IMR-90 (cell line): Measurements from ENCODE around the gene RBP4. TPM values are rescaled to one million over a fixed set of nuclear protein-coding genes. Genes with fewer than 3 reads are reported as not detected.

Source experiments
- ATAC-seq: fragments of 200-7000 bp; cut with Tn5 transposase; 2 replicates; pipeline ENCODE4 v1.9.1; 2020; ENCODE audit warnings: low read depth, mild to moderate bottlenecking, moderate library complexity
- BruUV-seq: library from RNA; stranded (reverse); fragments of 400-500 nt; replicated peaks from 2 replicates; lab custom pipeline; 2021; lab: Mats Ljungman, UMichigan
- CTCF ChIA-PET: fragments of 300-600 bp; formaldehyde crosslinking; extraction: SDS; loops from one replicate; lab custom pipeline; 2021; ENCODE audit warnings: antibody characterized with exemption; lab: Yijun Ruan, JAX
- POLR2A ChIA-PET: fragments of 300-600 bp; sonication (Branson Sonifier 250); formaldehyde crosslinking; loops from one replicate; lab custom pipeline; 2022; ENCODE audit warnings: antibody characterized with exemption; ENCODE audit not compliant: unreplicated experiment; lab: Charles Lee
- DNase-seq: peaks from one replicate; pipeline ENCODE4 v3.0.0; 2013
- H2AFZ ChIP-seq: replicated peaks from 2 replicates; pipeline ENCODE3; 2013; ENCODE audit warnings: low read length, mild to moderate bottlenecking; ENCODE audit not compliant: poor library complexity
- H2AK5ac ChIP-seq: 2 replicates; pipeline ENCODE4 v1.6.1; 2013; ENCODE audit warnings: low read depth, low read length, inconsistent platforms
- H2AK9ac ChIP-seq: replicated peaks from 2 replicates; pipeline ENCODE3; 2013; ENCODE audit warnings: mild to moderate bottlenecking, low read depth, low read length, moderate library complexity; ENCODE audit not compliant: poor library complexity
- H2BK120ac ChIP-seq: 2 replicates; pipeline ENCODE4 v1.6.1; 2013; ENCODE audit warnings: low read depth, low read length, inconsistent platforms
- H2BK15ac ChIP-seq: 3 replicates; pipeline ENCODE4 v1.6.1; 2013; ENCODE audit warnings: low read depth, low read length, inconsistent platforms
- H2BK20ac ChIP-seq: 2 replicates; pipeline ENCODE4 v1.6.1; 2013; ENCODE audit warnings: low read depth, mild to moderate bottlenecking, inconsistent platforms, low read length, moderate library complexity
- H2BK5ac ChIP-seq: 2 replicates; pipeline ENCODE4 v1.6.1; 2013; ENCODE audit warnings: mild to moderate bottlenecking, low read depth, low read length, inconsistent platforms; ENCODE audit not compliant: poor library complexity, severe bottlenecking
- H3K14ac ChIP-seq: replicated peaks from 2 replicates; pipeline ENCODE4 v1.6.1; 2013; ENCODE audit warnings: low read depth, low read length, inconsistent platforms
- H3K18ac ChIP-seq: 2 replicates; pipeline ENCODE4 v1.6.1; 2013; ENCODE audit warnings: low read depth, low read length, control low read depth
- H3K23ac ChIP-seq: 2 replicates; pipeline ENCODE4 v1.6.1; 2013; ENCODE audit warnings: low read depth, low read length, inconsistent platforms
- H3K27ac ChIP-seq: 2 replicates; pipeline ENCODE4 v1.5.1; 2013; ENCODE audit warnings: mild to moderate bottlenecking, control low read depth, low read length; ENCODE audit not compliant: insufficient read depth
- H3K27me3 ChIP-seq: 2 replicates; pipeline ENCODE4 v1.6.1; 2013; ENCODE audit warnings: low read length; ENCODE audit not compliant: control insufficient read depth, insufficient read depth
- H3K36me3 ChIP-seq: 2 replicates; pipeline ENCODE4 v1.6.1; 2013; ENCODE audit warnings: low read length, mixed read lengths; ENCODE audit not compliant: control insufficient read depth, insufficient read depth
- H3K4ac ChIP-seq: 2 replicates; pipeline ENCODE4 v1.6.1; 2013; ENCODE audit warnings: low read depth, low read length, inconsistent platforms
- H3K4me1 ChIP-seq: 2 replicates; pipeline ENCODE4 v1.6.1; 2013; ENCODE audit warnings: low read length, mixed read lengths; ENCODE audit not compliant: control insufficient read depth, insufficient read depth
- H3K4me2 ChIP-seq: 2 replicates; pipeline ENCODE4 v1.6.1; 2013; ENCODE audit warnings: low read depth, mild to moderate bottlenecking, control low read depth, low read length, moderate library complexity
- H3K4me3 ChIP-seq: 2 replicates; pipeline ENCODE4 v1.5.1; 2013; ENCODE audit warnings: low read depth, mild to moderate bottlenecking, control low read depth, low read length, moderate library complexity; ENCODE audit not compliant: insufficient read depth
- H3K56ac ChIP-seq: 2 replicates; pipeline ENCODE4 v1.6.1; 2013; ENCODE audit warnings: low read length, inconsistent platforms; ENCODE audit not compliant: insufficient read depth; ENCODE audit errors: extremely low read depth
- H3K79me1 ChIP-seq, 2 experiments: 2 replicates each; pipeline ENCODE4 v1.6.1; 2013; ENCODE audit warnings: low read length in 2 of 2, inconsistent platforms in 1 of 2, low read depth in 1 of 2
- H3K9ac ChIP-seq: 2 replicates; pipeline ENCODE4 v1.6.1; 2013; ENCODE audit warnings: low read depth, low read length, control low read depth
- H3K9me1 ChIP-seq: 2 replicates; pipeline ENCODE4 v1.6.1; 2013; ENCODE audit warnings: low read length, inconsistent platforms; ENCODE audit not compliant: insufficient read depth
- H3K9me3 ChIP-seq: 2 replicates; pipeline ENCODE4 v1.6.1; 2013; ENCODE audit warnings: low read length; ENCODE audit not compliant: control insufficient read depth, insufficient read depth
- H4K20me1 ChIP-seq: 2 replicates; pipeline ENCODE4 v1.6.1; 2013; ENCODE audit warnings: low read length, inconsistent platforms; ENCODE audit not compliant: insufficient read depth
- H4K5ac ChIP-seq: 2 replicates; pipeline ENCODE4 v1.6.1; 2013; ENCODE audit warnings: mild to moderate bottlenecking, low read depth, low read length, control low read depth
- H4K8ac ChIP-seq, 2 experiments: 2 replicates each; pipeline ENCODE4 v1.6.1; 2013; ENCODE audit warnings: low read depth in 2 of 2, low read length in 2 of 2, control low read depth in 1 of 2, inconsistent platforms in 1 of 2
- H4K91ac ChIP-seq: 2 replicates; pipeline ENCODE4 v1.6.1; 2013; ENCODE audit warnings: low read depth, low read length, inconsistent platforms; ENCODE audit not compliant: insufficient read depth
- BHLHE40 ChIP-seq: fragments of 150-350 bp; IDR thresholded peaks from 2 replicates; pipeline ENCODE4 v1.6.1; 2016; ENCODE audit warnings: mild to moderate bottlenecking, low read depth, low read length
- CEBPB ChIP-seq: IDR thresholded peaks from 2 replicates; pipeline ENCODE4 v1.6.1; 2012; ENCODE audit warnings: low read depth, low read length, improper control_type of control experiment
- CHD1 ChIP-seq: IDR thresholded peaks from 2 replicates; pipeline ENCODE4 v1.6.1; 2012; ENCODE audit warnings: low read depth, low read length, improper control_type of control experiment
- FOS ChIP-seq: fragments of 150-350 bp; IDR thresholded peaks from 2 replicates; pipeline ENCODE4 v1.6.1; 2016; ENCODE audit warnings: low read depth, low read length
- MAFK ChIP-seq: IDR thresholded peaks from 2 replicates; pipeline ENCODE4 v1.6.1; 2012; ENCODE audit warnings: low read depth, low read length, improper control_type of control experiment
- MAZ ChIP-seq: IDR thresholded peaks from 2 replicates; pipeline ENCODE4 v1.6.1; 2012; ENCODE audit warnings: low read depth, mild to moderate bottlenecking, low read length, improper control_type of control experiment, moderate library complexity, borderline replicate concordance
- MXI1 ChIP-seq: IDR thresholded peaks from 2 replicates; pipeline ENCODE4 v1.6.1; 2012; ENCODE audit warnings: low read depth, mild to moderate bottlenecking, low read length, moderate library complexity, borderline replicate concordance
- NFE2L2 ChIP-seq: fragments of 150-350 bp; IDR thresholded peaks from 2 replicates; pipeline ENCODE4 v1.6.1; 2016; ENCODE audit warnings: low read depth, mild to moderate bottlenecking, low read length
- POLR2A ChIP-seq: IDR thresholded peaks from 2 replicates; pipeline ENCODE4 v1.6.1; 2012; ENCODE audit warnings: mild to moderate bottlenecking, low read depth, low read length
- RAD21 ChIP-seq: IDR thresholded peaks from 2 replicates; pipeline ENCODE4 v1.6.1; 2012; ENCODE audit warnings: low read length, improper control_type of control experiment
- RCOR1 ChIP-seq: IDR thresholded peaks from 2 replicates; pipeline ENCODE4 v1.6.1; 2012; ENCODE audit warnings: mild to moderate bottlenecking, low read length, improper control_type of control experiment; ENCODE audit not compliant: insufficient replicate concordance
- RFX5 ChIP-seq: IDR thresholded peaks from 2 replicates; pipeline ENCODE4 v1.8.0; 2012; ENCODE audit warnings: low read depth, mild to moderate bottlenecking, low read length, moderate library complexity
- SMC3 ChIP-seq: fragments of 150-350 bp; IDR thresholded peaks from 2 replicates; pipeline ENCODE4 v1.6.1; 2016; ENCODE audit warnings: low read depth, mild to moderate bottlenecking, antibody characterized with exemption, low read length, moderate library complexity
- WGBS, 2 experiments: methylation state at CpG; one replicate each; pipeline versions ENCODE4 v1.1.5 to v1.1.7; 2013; ENCODE audit warnings: missing lambda C conversion rate in 2 of 2; ENCODE audit not compliant: insufficient read length in 1 of 2; ENCODE audit errors: extremely low coverage in 2 of 2; 5-methylcytosine and 5-hydroxymethylcytosine counted together
- dilution Hi-C: fragments of 300-500 bp; cut with HindIII; formaldehyde crosslinking; loops from one replicate; pipeline ENCODE4 v1.14.3; 2018; ENCODE audit warnings: low sequenced_read_pairs; ENCODE audit not compliant: unreplicated experiment
- in situ Hi-C: fragments of 300-500 bp; cut with MboI; formaldehyde crosslinking; loops from 3 replicates; pipeline ENCODE4 v1.14.3; 2019; ENCODE audit warnings: low sequenced_read_pairs, inconsistent platforms, mixed read lengths
- intact Hi-C: fragments of 100-400 bp; cut with micrococcal nuclease; formaldehyde crosslinking; loops from 2 replicates; pipeline ENCODE4 v1.10.0; 2022
- polyA plus RNA-seq, 3 experiments: library from polyadenylated mRNA; depleted of rRNA; stranded (reverse); fragments of >200 nt; gene quantifications; 2 replicates each; pipeline ENCODE4 v1.2.3, GENCODE V29; 2012; ENCODE audit warnings: low replicate concordance in 1 of 3
- total RNA-seq: library from RNA; depleted of rRNA; stranded (reverse); fragments of >200 nt; gene quantifications from 2 replicates; pipeline ENCODE4 v1.2.3, GENCODE V29; 2012
- TF ChIP-seq, protein P1 (sequence below): fragments of 150-350 bp; IDR thresholded peaks from 2 replicates; pipeline ENCODE4 v1.6.1; 2016; ENCODE audit warnings: low read depth, mild to moderate bottlenecking, low read length, moderate library complexity, borderline replicate concordance
- TF ChIP-seq, protein P2 (sequence below): fragments of 150-350 bp; IDR thresholded peaks from 2 replicates; pipeline ENCODE4 v1.6.1; 2017; ENCODE audit warnings: mild to moderate bottlenecking, antibody characterized with exemption, low read length, low read depth
- TF ChIP-seq, protein P3 (sequence below): conservative IDR thresholded peaks from 2 replicates; pipeline ENCODE4 v1.5.1; 2012; ENCODE audit warnings: mild to moderate bottlenecking, low read depth, low read length, improper control_type of control experiment

Gene RBP4
- total and polyA plus RNA-seq, 2 of the 4 experiments (the other 2 are of a cell fraction), result not detected

DNA sequence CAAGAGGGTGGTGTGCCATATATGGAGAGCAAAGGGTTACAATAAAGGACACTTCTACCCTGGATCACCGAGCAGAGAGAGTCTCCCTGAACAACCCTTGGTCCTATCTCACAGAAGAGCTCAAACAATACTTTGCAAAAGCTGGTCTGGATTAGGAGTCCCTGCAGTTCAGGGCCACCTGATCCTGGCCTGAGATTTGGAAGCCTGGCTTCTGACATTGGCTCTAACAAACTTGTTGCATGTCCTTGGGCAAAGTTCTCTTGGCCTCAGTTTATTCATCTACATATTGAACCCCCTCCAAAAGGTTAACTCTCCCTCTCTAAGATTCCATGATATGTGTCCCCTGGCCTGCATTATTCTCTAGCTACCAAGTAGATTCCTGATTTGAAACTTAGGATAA lies 1.7 kb downstream of the RBP4 start:
- no CpG with 5 or more reads among the region's 1 CpG for WGBS, 2 experiments
- H3K9me1 ChIP-seq, result no peaks in the 10 kb centered on the region

More for the DNA sequence above, 1.7 kb downstream of the RBP4 start:
- no peaks in the 10 kb centered on the region for H4K20me1 ChIP-seq
- H2BK120ac ChIP-seq, result no peak overlapping the region
- H4K5ac ChIP-seq, result no peak overlapping the region
- no peak overlapping the region for H3K27ac ChIP-seq
- dilution Hi-C loops, result no loop called here
- H3K4me2 ChIP-seq, result no peak overlapping the region
- H4K91ac ChIP-seq, result no peak overlapping the region
- TF ChIP-seq RCOR1, result no peak
- TF ChIP-seq NFE2L2, result no peak
- TF ChIP-seq, protein P1, sequence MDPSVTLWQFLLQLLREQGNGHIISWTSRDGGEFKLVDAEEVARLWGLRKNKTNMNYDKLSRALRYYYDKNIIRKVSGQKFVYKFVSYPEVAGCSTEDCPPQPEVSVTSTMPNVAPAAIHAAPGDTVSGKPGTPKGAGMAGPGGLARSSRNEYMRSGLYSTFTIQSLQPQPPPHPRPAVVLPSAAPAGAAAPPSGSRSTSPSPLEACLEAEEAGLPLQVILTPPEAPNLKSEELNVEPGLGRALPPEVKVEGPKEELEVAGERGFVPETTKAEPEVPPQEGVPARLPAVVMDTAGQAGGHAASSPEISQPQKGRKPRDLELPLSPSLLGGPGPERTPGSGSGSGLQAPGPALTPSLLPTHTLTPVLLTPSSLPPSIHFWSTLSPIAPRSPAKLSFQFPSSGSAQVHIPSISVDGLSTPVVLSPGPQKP, result no peak
- no peak for TF ChIP-seq FOS
- no peak for TF ChIP-seq CEBPB
- no peak for TF ChIP-seq MXI1
- no peak for TF ChIP-seq CHD1
- TF ChIP-seq MAZ, result no peak
- no peak for TF ChIP-seq MAFK
- TF ChIP-seq, protein P2, sequence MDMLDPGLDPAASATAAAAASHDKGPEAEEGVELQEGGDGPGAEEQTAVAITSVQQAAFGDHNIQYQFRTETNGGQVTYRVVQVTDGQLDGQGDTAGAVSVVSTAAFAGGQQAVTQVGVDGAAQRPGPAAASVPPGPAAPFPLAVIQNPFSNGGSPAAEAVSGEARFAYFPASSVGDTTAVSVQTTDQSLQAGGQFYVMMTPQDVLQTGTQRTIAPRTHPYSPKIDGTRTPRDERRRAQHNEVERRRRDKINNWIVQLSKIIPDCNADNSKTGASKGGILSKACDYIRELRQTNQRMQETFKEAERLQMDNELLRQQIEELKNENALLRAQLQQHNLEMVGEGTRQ, result no peak
- TF ChIP-seq RAD21, result no peak
- no peak for TF ChIP-seq SMC3
- TF ChIP-seq BHLHE40, result no peak
- TF ChIP-seq POLR2A, result no peak
- TF ChIP-seq RFX5, result no peak
- TF ChIP-seq, protein P3, sequence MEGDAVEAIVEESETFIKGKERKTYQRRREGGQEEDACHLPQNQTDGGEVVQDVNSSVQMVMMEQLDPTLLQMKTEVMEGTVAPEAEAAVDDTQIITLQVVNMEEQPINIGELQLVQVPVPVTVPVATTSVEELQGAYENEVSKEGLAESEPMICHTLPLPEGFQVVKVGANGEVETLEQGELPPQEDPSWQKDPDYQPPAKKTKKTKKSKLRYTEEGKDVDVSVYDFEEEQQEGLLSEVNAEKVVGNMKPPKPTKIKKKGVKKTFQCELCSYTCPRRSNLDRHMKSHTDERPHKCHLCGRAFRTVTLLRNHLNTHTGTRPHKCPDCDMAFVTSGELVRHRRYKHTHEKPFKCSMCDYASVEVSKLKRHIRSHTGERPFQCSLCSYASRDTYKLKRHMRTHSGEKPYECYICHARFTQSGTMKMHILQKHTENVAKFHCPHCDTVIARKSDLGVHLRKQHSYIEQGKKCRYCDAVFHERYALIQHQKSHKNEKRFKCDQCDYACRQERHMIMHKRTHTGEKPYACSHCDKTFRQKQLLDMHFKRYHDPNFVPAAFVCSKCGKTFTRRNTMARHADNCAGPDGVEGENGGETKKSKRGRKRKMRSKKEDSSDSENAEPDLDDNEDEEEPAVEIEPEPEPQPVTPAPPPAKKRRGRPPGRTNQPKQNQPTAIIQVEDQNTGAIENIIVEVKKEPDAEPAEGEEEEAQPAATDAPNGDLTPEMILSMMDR, result no peak
- H3K23ac ChIP-seq, result no peak overlapping the region
- POLR2A ChIA-PET, result no interaction called here
- peaks cover 1% of the 10 kb centered on the region; the same call in 1 of the 2 replicates for H3K4me1 ChIP-seq
- no peaks in the 10 kb centered on the region for H3K9me3 ChIP-seq
- no peak overlapping the region for H3K9ac ChIP-seq
- ATAC-seq, result no peak
- H2BK5ac ChIP-seq, result no peak overlapping the region
- no peaks in the 10 kb centered on the region for H3K36me3 ChIP-seq
- intact Hi-C loops, result no loop called here
- H3K79me1 ChIP-seq, result no peaks in the 10 kb centered on the region
- no peak overlapping the region for H4K8ac ChIP-seq
- H3K4ac ChIP-seq, result no peak overlapping the region
- CTCF ChIA-PET, result no interaction called here
- H3K18ac ChIP-seq, result no peak overlapping the region
- H3K4me3 ChIP-seq, result no peak overlapping the region
- no peak overlapping the region for H2BK15ac ChIP-seq
- H2AK9ac ChIP-seq, result no peak overlapping the region
- no peak overlapping the region for H3K14ac ChIP-seq
- H3K56ac ChIP-seq, result no peak overlapping the region
- in situ Hi-C loops, result no loop called here
- H2AFZ ChIP-seq, result no peak overlapping the region
- H2AK5ac ChIP-seq, result no peak overlapping the region
- BruUV-seq, result no TSS peak
- H2BK20ac ChIP-seq, result no peak overlapping the region
- no peak for DNase-seq
- peaks cover 46% of the 10 kb centered on the region for H3K27me3 ChIP-seq
